ENCODE results near the gene LINGO3. TPM values are rescaled to one million over a fixed set of nuclear protein-coding genes. Genes with fewer than 3 reads are reported as not detected.

The LINGO3 gene
- total RNA-seq, 1 experiment from 2014 or later = not detected

- DNase-seq (ENCODE audit: low spot score) = peak; percentile 79
Measured at GRCh38 chr19:2328401-2329148, 20.6 kb upstream of the LINGO3 start, which contains the start of the genes LSM7 and SPPL2B. TSS of gene LSM7 (minus strand) at chr19:2328586. CDS start at chr19:2328566, 20 bp downstream. TSS of gene SPPL2B (plus strand) at chr19:2328684. CDS start at chr19:2328710, 26 bp downstream.

- peak; percentile 69 for DNase-seq (ENCODE audit: low spot score)
Measured at GRCh38 chr19:2327773-2328400, 19.9 kb upstream of the LINGO3 start.

GRCh38 chr19:2326699-2327360, 18.9 kb upstream of the LINGO3 start:
- DNase-seq (ENCODE audit: low spot score) = no peak

GRCh38 chr19:2325281-2326046, 17.5 kb upstream of the LINGO3 start:
- DNase-seq (ENCODE audit: low spot score) = no peak

- no peak for DNase-seq (ENCODE audit: low spot score)
Measured at GRCh38 chr19:2324220-2324948, 16.4 kb upstream of the LINGO3 start.

- no peak for DNase-seq (ENCODE audit: low spot score)
Measured at GRCh38 chr19:2323707-2324106, 15.8 kb upstream of the LINGO3 start.

GRCh38 chr19:2321565-2322283, 13.8 kb upstream of the LINGO3 start:
- DNase-seq (ENCODE audit: low spot score) = no peak

- DNase-seq (ENCODE audit: low spot score) = no peak
Measured at GRCh38 chr19:2320939-2321338, 13.0 kb upstream of the LINGO3 start.

GRCh38 chr19:2320049-2320448, 12.1 kb upstream of the LINGO3 start:
- DNase-seq (ENCODE audit: low spot score) = no peak

GRCh38 chr19:2319551-2319950, 11.6 kb upstream of the LINGO3 start:
- no peak for DNase-seq (ENCODE audit: low spot score)

GRCh38 chr19:2318923-2319322, 11.0 kb upstream of the LINGO3 start:
- no peak for DNase-seq (ENCODE audit: low spot score)

- DNase-seq (ENCODE audit: low spot score) = no peak
Measured at GRCh38 chr19:2317756-2318155, 9.8 kb upstream of the LINGO3 start.

GRCh38 chr19:2317300-2317699, 9.3 kb upstream of the LINGO3 start:
- DNase-seq (ENCODE audit: low spot score) = no peak

- DNase-seq (ENCODE audit: low spot score) = no peak
Measured at GRCh38 chr19:2315818-2316353, 7.9 kb upstream of the LINGO3 start.

GRCh38 chr19:2315121-2315817, 7.3 kb upstream of the LINGO3 start:
- DNase-seq (ENCODE audit: low spot score) = no peak

GRCh38 chr19:2312820-2313501, 5.0 kb upstream of the LINGO3 start:
- DNase-seq (ENCODE audit: low spot score) = no peak

GRCh38 chr19:2311093-2311492, 3.1 kb upstream of the LINGO3 start:
- DNase-seq (ENCODE audit: low spot score) = no peak

- peak; percentile 88 for DNase-seq (ENCODE audit: low spot score)
Measured at GRCh38 chr19:2309734-2310362, 1.9 kb upstream of the LINGO3 start.

All from A172 (cell line).